IPS DF 4.7 (cell line): ENCODE measurements around the gene PRM2.
"Not testable (repeated sequence)": the region's sequence is repeated elsewhere in the genome, so short reads cannot be mapped to it uniquely, and the experiment has no call there.

Experiments
- DNase-seq: peaks from one replicate; pipeline ENCODE4 v3.0.0-alpha.2; 2013; ENCODE audit warnings: low spot score; ENCODE audit errors: extremely low read depth

The PRM2 gene

DNA sequence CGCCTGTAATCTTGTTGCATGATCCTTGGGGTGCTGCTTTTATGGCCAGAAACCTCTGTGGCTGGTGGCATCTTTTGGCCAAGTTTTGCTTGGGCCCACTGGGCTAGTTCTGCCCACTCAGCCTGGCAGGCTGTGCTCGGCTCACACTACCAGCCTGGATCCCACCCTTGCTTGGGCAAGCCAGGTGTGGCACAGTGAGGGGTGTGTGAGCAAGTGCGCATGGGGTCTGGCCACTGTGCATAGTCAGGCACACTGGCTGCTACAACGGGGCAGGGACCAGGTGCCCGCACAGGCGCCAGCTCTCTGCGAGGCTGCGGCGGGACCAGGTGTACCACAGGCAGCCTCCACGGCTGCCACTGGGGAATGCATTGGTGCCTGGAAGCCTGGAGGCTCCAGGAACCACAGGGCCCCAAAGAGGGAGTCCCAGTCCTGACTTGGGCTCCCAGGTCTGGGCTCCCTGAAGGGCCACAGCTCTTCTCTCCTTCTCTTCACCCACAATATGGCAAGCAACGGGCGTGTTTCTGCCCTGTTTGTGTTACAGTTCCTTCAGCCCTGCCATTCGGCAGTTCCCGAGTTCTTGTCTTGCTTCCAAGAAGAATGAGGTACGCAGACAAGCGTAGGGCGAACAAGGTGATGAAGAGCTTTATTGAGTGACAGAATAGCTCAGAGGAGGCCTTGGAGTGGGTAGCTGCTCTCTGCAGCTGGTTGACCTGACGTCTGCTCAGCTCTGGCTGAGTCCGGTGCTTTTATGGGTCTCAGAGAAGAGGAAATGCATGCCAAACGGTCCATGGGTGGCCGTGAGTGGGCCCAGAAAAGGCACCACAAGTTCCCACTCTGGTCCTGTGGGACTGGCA, 31.6 kb upstream of the PRM2 start:
- DNase-seq, result no peak

DNA sequence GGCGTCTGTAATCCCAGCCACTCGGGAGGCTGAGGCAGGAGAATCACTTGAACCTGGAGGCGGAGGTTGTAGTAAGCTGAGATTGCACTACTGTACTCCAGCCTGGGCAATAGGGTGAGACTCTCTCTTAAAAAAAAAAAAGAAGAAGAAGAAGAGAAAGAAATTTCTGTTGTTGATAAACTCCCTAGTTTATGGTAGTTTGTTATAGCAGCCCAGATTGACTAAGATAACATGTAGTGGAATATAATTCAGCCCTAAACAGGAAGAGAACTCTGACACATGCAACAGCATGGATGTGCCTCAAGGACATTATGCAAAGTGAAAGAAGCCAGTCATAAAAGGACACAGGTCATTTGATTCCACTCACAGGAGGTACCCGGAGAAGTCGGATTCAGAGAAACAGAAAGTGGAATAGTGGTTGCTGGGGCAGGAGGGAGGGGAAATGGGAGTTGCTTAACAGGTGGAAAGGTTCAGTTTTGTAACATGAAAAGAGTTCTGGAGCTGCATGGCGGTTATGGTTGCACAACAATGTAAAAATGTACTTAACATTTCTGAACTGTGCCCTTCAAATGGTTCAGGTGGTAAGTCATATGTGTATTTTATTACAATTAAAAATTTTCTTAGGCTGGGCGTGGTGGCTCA, 30.8 kb upstream of the PRM2 start:
- no peak for DNase-seq

DNA sequence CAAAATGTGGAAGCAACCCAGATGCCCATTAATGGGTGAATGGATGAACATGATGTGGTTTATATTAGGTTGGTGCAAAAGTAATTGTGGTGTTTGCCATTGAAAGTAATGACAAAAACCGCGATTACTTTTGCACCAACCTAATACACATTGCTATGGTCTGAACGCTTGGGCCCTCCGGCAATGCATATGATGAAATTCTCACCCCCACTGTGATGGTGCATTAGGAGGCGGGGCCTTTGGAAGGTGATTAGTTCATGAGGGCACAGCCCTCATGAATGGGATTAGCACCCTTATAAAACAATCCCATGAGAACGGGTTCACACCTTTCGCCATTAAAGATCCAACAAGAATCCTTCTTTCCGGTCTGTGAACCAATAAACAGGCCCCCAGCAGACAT, 30.1 kb upstream of the PRM2 start:
- DNase-seq, result no peak

DNA sequence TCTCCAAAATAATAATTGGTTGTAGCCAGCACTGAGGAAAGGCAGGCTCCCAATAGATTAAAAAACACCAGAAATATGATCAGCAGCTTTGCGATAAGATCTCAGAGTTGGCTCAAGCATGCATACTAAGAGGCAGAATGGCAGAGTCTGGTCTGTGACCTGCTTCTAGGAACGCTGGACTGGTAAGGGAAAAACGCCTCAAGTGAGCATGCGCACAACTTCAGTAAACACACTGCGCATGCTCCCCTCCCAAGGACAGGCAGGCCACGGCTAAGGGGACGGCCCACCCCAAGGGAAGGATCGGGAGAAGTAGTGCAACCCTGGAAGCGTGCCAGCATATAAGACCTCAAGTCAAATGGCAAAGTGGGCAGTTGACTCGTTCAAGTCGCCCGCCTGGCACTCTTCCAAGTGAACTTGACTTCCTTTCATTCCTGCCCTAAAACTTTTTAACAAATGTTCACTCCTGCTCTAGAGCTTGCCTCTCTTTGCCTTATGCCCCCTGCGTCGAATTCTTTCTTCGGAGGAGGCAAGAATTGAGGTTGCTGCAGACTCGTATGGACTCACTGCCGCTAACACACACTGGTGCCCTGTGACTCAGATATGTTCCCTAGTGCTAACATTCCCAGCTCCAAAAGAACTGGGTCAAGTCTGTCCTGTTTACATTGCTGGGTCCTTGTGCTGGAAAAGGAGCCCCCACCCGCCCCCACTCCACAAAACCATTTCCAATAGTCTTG, 27.3 kb upstream of the PRM2 start:
- no peak for DNase-seq

DNA sequence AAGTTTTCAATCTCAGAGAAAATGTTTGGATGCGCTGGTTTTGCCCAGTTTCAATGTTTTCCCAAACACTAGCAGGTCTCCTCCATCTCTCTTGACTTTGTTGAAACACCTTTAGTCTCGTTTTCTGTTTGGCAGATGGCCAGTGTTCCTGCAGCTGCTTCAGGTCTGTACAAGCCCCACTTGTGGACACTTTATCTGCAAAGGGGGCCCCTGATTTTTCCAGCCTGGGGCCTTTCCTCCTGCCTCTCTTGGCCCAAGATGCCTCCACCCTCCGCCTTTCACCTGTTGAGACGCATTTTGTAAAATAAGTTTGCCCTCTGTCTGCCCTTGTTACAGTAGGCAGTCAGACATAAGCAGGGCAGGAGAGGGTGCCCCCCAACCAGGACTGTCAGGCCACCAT, 26.7 kb upstream of the PRM2 start:
- no peak for DNase-seq

DNA sequence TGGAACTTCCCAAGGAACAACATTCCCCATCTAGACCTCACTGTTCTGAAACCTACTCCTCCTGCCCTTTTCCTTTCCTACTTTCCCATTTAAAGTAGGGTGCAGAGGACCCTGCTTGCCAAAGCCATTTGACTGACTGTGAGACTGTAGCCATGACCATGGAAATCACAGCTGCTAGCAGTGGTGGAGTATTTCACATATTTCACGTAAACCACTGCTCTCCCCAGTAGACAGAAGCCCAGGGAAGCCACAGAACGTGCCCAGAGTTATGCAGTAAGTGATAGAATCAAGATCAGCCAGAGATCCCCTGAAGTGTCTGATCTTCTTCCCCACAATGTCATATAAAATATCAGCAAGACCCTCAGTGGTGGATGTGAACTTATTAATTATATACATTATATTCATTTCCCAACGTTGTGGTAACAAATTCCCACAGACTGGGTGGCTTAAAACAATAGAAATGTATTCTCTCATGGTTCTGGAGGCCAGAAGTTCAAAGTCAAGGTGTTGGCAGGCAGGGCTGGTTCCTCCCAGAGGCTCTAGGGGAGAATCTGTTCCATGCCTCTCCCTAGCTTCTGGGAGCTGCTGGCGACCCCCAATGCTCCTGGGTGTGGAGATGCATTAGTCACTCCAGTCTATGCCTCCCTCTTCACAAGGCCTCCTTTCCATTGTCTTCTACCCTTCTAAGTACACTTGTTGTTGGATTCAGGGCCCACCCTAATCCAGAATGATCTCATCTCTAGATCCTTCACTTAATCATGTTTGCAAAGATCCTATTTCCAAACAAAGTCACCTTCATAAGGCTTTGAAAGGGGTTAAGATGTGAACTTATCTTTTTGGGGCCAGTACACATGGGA, 25.6 kb upstream of the PRM2 start:
- no peak for DNase-seq

DNA sequence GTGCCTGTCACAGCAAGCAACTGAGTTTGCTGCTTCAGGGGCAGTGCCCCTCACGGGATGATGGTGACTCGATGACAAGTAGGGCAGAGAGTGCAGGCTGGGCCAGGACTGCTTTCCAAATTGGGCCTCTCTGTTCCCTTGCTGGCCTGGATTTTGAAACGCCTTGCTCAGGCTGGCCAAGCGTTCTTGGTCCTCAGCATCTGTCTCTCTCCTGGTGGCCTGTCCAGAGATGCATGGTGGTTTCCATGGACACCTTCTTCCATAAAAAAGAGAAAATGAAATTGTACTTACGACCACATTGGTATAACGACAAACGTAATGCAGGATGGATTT, 24.2 kb upstream of the PRM2 start:
- DNase-seq, result no peak

DNA sequence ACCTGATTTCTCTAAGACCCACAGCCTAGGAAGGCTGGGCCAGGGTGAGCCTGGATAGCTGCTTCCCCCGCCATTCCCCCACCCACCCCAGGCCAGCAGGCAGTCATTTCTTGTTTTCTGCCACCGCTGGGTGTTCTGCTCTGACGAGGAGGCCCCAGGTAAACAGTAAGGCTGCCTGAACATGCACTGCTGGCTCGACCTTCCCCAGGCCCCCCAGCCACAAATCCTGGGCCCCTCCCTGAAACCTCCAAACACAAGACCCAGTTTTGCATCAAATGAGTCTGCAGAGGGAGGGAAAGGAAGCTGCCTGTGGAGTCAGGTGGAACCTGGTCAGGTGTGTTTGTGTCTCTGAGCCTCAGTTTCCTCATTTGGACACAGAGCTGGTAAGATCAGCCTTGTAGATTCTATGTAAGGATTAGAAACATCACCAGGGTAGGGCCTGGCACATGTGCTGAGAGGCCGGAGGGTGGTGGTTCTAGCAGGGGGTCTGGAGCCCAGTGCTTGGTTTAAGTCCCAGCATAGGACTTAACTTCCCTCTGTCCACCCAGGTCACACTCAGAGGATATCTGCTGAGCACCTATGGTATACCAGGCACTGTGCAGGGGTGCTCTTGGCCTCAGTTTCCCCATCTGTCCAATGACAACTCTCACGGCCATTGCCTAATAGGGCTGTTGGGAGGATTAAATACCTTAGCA, 23.7 kb upstream of the PRM2 start:
- no peak for DNase-seq

DNA sequence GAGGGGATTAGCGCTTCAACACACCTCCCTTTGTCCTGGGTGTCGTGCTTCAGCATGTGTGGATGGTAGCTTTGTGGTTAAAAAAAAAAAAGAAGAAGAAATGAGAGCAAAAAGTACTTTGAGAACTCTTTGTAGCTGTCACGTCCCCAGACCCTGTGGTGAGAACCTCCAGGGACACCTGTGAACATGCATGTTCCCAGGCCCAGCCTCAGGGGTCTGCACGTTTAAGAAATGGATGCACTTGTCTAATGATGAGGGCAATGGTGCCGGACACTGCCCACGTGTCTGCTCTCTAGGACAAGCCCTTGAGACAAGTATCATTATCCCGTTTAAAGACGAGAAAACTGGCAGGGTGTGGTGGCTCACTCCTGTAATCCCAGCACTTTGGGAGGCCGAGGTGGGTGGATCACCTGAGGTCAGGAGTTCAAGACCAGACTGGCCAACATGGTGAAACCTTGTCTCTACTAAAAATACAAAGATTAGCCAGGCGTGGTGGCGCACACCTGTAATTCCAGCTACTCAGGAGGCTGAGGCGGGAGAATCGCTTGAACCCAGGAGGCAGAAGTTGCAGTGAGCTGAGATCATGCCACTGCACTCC, 22.8 kb upstream of the PRM2 start:
- not testable (repeated sequence) for DNase-seq

DNA sequence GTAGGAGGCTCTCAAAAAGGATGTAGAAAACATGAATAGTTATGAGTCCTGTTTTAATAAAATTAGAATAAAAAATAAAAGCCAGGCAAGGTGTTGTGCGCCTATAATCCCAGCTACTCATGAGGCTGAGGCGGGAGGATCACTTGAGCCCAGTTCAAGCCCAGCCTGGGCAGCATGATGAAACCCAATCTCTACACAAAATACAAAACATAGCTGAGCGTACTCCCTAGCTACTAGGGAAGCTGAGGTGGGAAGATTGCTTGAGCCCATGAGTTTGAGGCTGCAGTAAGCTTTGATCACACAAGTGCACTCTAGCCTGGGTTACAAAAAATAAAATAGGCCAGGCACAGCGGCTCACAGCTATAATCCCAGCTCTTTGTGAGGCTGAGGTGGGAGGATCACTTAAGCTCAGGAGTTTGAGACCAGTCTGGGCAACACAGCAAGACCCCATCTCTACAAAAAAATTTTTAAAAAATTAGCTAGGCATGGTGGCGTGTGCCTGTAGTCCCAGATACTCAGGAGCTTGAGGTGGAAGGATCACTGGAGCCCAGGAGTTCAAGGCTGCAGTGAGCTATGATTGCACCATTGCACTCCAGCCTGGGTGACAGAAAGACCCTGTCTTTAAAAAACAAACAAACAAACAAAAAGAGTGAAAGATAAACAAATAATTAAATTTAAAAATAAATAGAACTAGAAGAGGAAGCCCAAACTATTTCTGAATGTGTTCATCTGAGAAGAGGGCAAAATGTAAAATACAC, 22.0 kb upstream of the PRM2 start:
- no peak for DNase-seq

DNA sequence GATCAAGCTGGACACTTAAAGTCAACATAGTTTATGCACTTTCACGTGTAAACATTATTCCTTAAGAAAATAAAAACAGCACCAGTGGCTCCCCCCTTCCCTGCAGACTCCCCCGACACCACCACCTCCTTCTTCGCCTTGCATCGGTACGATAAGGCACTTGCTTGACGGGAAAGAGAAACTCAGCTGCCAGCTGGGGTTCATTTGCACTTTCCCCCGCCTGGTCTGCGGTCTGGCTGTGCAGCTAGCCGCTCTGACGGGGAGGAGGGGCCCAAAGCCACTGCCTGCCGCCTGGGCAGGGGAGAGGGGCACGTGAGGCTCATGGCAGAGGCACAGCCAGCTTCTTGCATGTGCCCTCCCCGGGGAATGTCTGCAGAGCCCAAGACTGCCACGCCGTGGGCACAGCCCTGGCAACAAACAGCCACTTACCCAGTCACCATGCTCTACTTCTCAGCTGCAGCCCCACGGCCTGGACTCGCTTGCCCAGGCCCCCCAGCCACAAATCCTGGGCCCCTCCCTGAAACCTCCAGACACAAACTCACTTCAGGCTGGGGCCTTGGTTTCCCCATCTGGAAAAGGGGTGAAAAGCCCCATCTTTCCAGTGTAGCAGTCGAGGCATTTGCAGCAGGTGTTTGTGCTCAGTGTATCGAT, 21.3 kb upstream of the PRM2 start:
- DNase-seq, result no peak

DNA sequence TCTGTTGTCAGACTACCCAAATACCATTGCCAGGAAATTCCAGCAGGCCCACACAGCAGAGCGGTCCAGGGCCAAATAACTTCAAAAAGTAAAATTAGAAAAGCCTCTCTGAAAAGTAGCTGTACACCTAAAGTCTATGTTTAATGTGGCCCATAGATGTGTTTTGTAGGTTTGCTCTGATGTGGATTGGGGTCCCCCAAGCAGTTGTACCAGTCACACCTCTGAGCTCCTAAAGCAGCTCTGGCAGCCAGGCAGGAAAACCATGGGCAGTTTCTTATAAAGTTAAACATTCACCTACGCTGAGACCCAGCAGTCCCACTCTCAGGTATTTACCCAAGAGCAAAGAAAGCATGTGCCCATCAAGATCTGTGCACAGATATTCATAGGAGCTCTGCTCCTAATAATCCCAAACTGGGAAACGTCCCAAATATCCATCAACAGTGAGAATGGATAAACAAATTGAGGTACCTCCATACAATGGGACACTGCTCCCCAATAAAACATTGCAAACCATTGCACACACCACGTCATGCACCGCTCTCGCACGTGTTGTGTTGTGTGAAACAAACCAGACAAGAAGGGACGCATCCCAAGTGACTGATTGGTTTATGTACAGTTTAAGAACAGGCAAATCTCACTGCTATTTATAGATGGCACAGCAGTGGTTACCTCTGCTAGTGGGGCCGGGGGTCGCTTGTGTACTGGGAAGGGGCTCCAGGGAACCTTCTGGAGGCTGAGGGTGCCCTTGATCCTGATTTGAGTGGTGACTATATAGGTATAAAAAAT, 20.6 kb upstream of the PRM2 start:
- DNase-seq, result no peak

DNA sequence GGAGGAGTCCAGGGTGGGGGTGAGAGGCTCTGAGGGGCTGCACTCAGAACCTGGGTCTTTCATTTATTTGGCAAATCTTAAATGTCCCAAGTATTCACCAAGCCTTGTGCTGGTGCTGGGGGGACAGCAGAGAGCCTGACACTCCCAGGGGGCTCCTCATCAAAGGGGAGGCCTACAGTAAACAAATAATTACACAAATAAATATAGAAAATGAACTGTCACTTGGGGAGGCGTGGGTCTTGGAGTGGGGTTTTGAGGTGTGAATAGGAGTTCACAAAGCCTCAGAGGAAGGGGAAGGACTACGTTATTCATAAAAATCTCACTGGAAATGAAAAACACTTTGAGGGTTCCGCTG, 20.0 kb upstream of the PRM2 start:
- DNase-seq, result no peak

DNA sequence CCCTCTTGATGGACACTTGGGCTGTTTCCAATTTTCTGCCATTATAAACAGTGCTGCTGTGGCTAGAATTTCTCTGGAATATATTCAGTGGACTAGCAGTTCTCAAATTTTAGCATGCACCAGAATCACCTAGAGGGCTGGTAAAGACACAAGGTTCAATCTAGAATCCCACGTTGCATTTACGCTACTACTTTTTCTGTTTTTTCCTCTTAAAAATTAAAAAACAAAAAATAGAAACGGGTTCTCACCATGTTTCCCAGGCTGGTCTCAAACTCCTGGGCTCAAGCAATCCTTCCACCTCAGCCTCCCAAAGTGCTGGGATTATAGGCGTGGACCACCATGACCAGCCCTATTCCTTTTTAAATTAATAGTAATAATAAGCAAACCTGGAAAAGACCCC, 19.4 kb upstream of the PRM2 start:
- DNase-seq, result no peak

DNA sequence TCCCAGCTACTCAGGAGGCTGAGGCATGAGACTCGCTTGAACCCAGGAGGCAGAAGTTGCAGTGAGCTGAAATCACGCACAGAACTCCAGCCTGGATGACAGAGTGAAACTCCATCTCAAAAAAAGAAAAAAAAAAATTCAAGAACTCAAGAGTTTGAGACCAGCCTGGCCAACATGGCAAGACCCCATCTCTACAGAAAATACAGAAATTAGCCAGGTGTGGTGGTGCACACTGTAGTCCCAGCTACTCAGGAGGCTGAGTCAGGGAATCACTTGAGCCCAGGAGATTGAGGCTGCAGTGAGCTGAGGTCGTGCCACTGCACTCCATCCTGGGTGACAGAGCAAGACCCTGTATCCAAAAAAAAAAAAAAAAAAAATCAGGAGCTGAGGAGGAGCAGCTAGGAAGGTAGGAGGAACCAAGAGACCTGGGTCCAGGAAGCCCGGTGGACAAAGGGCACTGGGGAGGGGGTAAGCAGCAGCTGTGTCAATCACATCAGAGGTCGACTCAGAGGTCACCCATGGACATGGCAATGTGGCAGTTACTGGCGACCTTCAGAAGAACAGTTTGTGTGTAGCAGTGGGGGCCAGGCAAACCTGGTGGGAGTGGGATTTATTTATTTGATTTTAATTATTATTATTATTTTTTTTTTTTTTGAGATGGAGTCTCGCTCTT, 15.9 kb upstream of the PRM2 start:
- DNase-seq, result no peak

DNA sequence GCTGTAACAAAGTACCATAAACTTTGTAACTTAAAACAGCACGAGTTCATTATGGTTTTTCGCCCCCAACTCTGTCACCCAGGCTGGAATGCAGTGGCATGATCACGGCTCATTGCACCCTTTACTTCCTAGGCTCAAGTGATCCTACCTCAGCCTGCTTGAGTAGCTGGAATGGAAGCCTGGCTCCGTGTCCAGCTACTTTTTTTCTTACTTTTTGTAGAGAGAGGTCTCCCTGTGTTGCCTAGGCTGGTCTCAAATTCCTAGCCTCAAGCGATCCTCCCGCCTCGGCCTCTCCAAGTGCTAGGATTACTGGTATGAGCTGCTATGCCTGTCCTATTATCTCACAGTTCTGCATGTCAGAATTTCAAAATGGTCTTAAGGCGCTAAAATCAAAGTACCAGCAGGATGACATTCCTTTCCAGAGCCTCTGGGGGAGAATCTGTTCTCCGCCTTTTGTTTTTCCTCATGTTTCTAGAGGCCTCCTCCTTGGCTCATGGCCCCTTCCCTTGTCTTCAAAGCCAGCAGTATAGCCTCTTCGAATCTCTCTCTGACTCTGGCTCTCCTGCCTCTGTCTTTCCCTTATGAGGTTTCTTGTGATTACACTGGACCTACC, 14.9 kb upstream of the PRM2 start:
- no peak for DNase-seq

DNA sequence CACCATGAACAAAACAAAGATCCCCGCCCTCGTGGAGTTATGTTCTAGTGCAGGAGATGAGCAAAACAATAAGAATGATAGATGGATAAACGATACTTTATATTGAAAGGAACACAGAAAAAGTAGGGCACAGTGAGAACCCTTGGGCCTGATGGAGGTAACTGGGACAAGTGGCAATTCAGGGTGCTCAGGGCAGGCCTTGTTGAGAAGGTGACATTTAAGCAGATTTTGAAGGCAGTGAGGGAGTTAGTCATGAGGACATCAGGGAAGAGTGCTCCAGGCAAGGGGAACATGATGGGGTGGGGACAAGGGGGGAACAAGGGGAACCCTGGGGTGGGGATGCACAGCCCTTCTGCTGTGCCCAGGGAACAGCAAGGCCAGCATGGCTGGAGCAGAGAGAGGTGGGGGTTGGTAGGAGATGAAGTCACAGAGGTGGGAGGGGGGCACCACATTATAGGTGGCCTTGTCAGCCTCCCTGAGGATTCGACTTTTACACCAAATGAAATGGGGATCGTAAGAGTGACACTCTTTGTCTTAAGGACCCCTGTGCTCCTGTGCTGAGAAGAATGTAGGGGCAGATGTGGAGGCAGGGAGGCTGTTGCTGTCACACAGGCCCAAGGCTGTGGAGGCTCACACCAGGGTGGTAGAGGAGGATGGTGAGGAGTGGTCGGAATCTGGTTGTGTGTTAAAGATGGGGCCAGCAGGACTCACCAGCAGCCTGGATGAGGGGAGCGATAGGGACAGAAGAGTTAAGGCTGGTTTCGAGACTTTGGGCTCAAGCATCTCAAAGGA, 14.0 kb upstream of the PRM2 start:
- no peak for DNase-seq
